22Rv1 (cell line): ENCODE results near the gene IMPDH1.

ENCODE experiments used
- CTCF ChIP-seq: fragments of 450-650 bp; IDR thresholded peaks from 2 replicates; pipeline ENCODE4 v1.5.1; 2017; ENCODE audit warnings: mild to moderate bottlenecking
- ZFX ChIP-seq: fragments of 450-650 bp; IDR thresholded peaks from 2 replicates; pipeline ENCODE4 v1.6.1; 2017; ENCODE audit warnings: antibody characterized with exemption, borderline replicate concordance

GRCh38 chr7:128407233-128407589, 2.6 kb downstream of the IMPDH1 start:
- no peak for TF ChIP-seq CTCF
- TF ChIP-seq ZFX = no peak
